RPMI8226 (cell line): ENCODE results near the gene FCRLA.
"Not testable (repeated sequence)": the region's sequence is repeated elsewhere in the genome, so short reads cannot be mapped to it uniquely, and the experiment has no call there.

Experiments used
- DNase-seq: peaks from one replicate; pipeline ENCODE4 v3.0.0-alpha.2; 2015

The FCRLA gene

DNA sequence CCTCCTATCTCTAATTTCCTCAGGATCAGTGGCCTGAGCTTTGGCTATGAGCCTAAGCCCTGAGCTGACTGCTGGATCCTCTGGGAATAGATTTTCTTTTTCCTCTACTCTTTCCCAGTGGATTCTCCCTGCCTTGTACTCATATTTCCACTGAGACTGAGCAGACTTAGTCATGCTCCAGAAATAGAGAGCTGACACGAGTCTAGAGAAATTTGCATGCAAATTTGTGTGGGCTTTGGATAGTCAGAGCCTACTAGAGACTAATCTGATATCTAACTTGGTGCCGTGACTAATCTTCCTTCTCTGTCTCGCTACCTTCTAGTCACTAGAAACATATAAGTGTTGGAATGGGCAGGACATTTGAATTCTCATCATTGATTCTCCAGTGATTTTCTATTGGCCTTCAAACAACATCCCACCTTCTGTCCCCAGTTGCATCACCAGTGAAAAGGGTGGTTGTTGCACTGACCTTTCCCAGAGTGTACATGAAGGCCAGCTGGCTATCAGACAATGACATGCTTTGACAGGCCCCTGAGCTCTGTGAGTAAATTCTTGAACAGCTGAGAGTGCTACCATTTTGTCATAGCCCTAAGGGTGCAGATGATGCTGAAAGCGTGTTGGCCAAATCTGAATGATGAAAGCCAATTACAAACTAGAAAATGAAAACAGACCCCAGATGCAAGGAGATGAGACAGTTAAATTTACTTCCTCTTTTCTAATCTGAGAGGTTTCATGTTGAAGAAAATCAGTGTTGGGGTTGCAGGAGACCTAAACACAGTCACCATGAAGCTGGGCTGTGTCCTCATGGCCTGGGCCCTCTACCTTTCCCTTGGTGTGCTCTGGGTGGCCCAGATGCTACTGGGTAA, at the start of gene FCRLA:
Gene FCRLA, plus strand, starts transcription at position 748 of the 866 bp plus-strand sequence. Its CDS starts 36 bp downstream, at position 784.
- DNase-seq = peak; percentile 60

- not testable (repeated sequence) for DNase-seq
These were observed 48.5 kb upstream of the FCRLA start for GRCh38 chr1:161658524-161658923.

DNA sequence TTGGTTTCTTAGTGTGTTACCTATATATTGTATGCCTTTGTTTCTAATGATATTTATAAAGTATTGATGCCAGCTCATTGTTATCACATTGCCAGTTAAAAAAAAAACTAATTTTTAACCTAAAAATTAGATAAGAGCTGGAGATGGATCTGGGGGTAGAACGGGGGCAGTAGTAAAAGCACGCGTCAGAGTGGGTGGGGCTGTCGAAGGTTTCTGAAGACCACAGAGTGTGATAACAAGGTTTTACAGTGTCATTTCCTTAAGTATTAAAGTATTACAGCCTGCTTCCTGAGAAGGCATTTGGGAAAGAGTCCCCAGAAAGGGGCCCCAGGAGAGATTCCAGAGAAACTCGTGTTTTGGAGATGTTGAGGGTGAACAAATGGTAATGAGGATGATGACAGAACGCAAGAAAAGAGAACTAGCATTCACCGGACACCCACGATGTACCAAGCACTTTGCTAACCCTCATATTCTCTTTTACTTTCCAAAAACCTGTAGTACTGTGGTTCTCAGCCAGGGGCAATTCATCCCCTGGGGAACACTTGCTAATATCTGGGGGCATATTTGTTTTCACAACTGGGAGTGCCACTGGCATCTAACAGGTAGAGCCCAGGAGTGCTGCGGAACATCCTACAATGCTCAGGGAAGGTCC, 45.2 kb upstream of the FCRLA start:
- not testable (repeated sequence) for DNase-seq

- not testable (repeated sequence) for DNase-seq
These were observed 44.2 kb upstream of the FCRLA start, which contains the start of gene FCGR2B for GRCh38 chr1:161662684-161663339. Gene FCGR2B (plus strand): TSS chr1:161663143. CDS start chr1:161663242, 99 bp downstream.

GRCh38 chr1:161663569-161663968, 43.5 kb upstream of the FCRLA start:
- not testable (repeated sequence) for DNase-seq

DNA sequence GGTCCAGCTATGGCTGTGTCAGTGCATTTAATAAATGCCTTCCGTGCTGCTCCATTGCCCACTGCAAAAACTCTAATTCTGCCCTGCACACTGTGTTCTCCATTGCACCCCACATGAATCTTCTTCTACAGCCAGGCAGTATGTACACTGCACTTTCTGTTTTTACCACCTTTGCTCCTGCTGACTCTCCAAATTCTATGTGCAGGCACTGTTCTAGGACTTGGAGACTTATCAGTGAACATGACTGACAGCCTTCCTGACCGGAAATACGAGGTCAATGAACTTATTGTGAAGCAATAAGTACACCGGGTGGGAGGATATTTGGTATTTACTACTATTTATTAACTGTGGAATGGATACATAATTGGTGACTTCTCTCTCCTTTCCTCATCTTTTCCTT, 42.3 kb upstream of the FCRLA start:
- not testable (repeated sequence) for DNase-seq

DNA sequence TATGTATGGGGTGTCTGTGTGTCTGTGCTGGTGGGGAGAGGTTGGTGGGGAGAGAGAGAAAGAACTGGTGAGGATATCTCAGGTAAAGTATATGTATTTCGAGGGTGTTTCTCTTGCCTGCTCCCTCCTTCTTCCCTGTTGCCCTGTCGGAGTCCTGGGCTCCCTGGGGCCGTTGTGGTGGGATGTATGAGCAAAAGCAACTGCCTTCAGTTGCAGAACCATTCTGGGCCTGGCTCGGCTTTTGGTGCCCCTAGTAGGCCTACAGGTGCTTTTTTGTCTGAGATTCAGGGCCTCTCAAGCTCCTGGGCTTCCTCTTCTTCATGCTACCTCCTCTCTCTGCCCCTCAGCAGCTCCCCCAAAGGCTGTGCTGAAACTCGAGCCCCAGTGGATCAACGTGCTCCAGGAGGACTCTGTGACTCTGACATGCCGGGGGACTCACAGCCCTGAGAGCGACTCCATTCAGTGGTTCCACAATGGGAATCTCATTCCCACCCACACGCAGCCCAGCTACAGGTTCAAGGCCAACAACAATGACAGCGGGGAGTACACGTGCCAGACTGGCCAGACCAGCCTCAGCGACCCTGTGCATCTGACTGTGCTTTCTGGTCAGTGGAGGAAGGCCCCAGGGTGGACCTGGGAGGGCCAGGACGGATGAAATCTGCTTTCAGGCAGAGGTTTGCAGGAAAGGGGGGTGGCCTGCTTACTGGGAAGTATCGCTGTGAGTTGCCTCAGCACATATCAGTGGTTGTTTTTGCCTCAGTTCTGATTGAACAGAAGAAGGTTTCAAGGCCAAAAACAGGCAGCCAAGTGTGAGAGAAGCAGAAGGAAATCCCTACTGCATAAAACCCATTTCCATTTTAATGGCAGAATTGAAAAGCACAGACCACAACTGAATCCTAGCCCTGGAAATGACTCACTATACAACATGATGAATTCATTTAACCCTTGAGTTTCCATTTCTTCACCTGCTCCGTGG, 35.7 kb upstream of the FCRLA start:
- DNase-seq = not testable (repeated sequence)

- not testable (repeated sequence) for DNase-seq
These were observed 33.6 kb upstream of the FCRLA start for GRCh38 chr1:161673437-161673836.

- DNase-seq = not testable (repeated sequence)
These were observed 32.6 kb upstream of the FCRLA start for GRCh38 chr1:161674447-161674846.

DNA sequence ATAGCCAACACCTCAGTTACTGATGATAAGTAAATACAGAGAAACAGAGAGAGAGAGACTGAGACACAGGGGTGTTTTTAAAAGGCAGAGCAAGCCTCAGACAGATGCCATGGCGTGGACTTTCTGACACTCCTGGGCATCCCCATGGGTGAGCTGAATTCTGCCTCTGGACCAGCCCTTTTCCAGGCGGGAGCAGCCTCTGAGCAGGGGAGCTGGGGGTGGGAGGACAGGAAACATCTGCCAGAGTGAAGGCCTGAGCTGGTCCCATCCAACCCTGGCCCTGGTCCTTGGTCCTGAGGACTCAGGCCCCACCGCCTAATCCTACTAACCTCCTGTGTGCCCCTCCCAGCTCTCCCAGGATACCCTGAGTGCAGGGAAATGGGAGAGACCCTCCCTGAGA, 32.1 kb upstream of the FCRLA start:
- not testable (repeated sequence) for DNase-seq

DNA sequence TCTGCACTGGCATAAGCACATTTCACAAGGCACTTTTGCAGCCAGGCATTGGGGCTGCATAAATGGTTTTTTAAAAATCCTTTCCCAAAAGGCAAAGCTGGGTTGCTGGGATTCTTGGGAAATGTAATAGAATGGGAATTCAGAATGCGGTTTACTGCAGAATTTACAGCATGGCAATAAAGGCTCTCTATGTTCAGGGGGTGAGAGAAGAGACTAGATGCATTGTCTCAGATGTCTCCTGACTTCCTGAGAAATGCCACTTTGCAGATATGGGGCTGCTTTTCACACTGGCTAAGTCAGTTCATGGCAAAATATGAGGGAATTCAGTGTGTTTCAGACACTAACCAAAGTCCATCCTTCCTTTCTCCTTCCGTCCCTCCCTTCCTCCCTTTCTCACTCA, 30.6 kb upstream of the FCRLA start:
- no peak for DNase-seq

DNA sequence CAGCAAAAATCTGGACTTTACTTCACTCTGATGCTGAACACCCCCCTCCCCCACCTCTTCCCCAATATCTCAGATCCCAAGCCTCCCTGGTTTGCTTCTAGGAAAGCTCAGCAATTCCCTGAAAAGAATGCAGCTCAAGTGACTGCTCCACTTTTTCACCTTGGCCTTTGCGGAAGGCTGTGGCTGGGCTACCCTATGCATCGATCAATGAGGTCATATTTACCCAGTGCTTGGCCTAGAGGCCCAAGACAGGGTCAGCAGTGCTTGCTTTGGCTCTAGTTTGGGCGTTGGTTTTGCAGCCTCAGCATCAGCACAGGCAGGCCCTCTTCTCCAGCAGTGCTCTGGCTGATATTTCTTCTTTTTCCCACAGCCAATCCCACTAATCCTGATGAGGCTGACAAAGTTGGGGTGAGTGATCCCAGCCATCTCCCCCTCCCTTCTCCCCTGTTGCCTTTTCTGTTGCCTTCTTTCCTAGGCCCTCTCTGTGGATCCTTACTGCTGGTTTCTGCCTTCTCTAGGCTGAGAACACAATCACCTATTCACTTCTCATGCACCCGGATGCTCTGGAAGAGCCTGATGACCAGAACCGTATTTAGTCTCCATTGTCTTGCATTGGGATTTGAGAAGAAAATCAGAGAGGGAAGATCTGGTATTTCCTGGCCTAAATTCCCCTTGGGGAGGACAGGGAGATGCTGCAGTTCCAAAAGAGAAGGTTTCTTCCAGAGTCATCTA, 29.9 kb upstream of the FCRLA start:
- no peak for DNase-seq

- DNase-seq = no peak
These were observed 28.5 kb upstream of the FCRLA start for GRCh38 chr1:161678500-161678899.

- DNase-seq = no peak
These were observed 25.1 kb upstream of the FCRLA start for GRCh38 chr1:161681879-161682278.

GRCh38 chr1:161688946-161689345, 18.1 kb upstream of the FCRLA start:
- DNase-seq = no peak

DNA sequence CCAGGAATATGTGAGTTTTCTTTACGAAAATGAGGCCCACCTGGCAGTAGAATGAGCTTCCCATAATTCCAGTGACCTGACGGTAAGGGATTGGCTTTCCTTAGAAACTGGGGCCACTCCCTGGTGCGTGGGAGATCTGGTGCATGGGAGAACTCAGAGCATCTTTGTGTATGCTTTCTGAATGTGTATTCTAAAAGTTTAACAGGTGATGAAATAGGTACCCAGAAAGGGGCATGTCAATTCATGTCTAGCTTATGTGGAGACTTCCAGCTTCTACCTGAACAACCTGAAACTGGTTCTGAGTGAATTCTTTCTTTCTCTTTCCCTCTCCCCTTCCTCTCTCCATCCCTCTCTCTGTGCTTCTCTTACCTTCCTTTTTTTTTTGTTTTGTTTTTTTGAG, 15.2 kb upstream of the FCRLA start:
- DNase-seq = no peak

- peak; percentile 32 for DNase-seq
These were observed 13.9 kb upstream of the FCRLA start for GRCh38 chr1:161693020-161693712.

GRCh38 chr1:161698302-161698701, 8.7 kb upstream of the FCRLA start:
- not testable (repeated sequence) for DNase-seq

DNA sequence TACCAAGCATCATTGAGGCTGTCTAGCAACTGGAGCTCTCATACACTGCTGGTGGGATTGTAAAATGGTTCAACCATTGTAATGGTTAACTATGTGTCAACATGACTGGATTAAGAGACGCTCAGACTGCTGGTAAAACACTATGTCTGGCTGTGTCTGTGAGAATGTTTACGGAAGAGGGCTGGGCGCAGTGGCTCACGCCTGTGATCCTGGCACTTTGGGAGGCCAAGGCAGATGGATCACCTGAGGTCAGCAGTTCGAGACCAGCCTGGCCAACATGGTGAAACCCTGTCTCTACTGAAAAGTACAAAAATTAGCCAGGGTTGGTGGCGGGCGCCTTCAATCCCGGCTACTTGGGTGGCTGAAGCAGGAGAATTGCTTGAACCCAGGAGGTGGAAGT, 4.8 kb upstream of the FCRLA start:
- DNase-seq = no peak

DNA sequence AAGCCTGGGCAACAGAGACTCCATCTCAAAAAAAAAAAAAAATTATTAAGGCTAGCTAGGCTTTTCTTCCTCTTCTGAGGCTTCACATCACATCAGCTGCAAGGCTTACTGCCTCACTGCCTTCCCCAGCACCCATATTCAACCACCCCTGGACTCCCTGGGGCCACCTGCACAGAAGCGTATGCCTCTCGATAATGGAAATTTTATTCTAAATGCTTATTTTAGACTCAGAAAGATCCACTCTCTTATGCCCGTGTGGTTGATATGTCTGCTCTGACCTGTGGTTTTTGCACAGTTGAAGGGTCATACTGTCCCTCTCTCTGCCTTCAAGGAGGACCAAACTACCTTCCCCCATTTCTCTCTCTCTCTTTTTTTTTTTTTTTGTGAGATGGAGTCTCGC, 1.5 kb upstream of the FCRLA start:
- no peak for DNase-seq

- DNase-seq = no peak
These were observed 932 bp upstream of the FCRLA start for GRCh38 chr1:161706113-161706481.
